IMR-90 (cell line): ENCODE data around the gene C2CD4C. TPM values are rescaled to one million over a fixed set of nuclear protein-coding genes. Genes with fewer than 3 reads are reported as not detected.

Experiments
- ATAC-seq: fragments of 200-7000 bp; cut with Tn5 transposase; 2 replicates; pipeline ENCODE4 v1.9.1; 2020; ENCODE audit warnings: low read depth, mild to moderate bottlenecking, moderate library complexity
- BruUV-seq: library from RNA; stranded (reverse); fragments of 400-500 nt; replicated peaks from 2 replicates; lab custom pipeline; 2021; lab: Mats Ljungman, UMichigan
- CTCF ChIA-PET: fragments of 300-600 bp; formaldehyde crosslinking; extraction: SDS; loops from one replicate; lab custom pipeline; 2021; ENCODE audit warnings: antibody characterized with exemption; lab: Yijun Ruan, JAX
- POLR2A ChIA-PET: fragments of 300-600 bp; sonication (Branson Sonifier 250); formaldehyde crosslinking; loops from one replicate; lab custom pipeline; 2022; ENCODE audit warnings: antibody characterized with exemption; ENCODE audit not compliant: unreplicated experiment; lab: Charles Lee
- DNase-seq: peaks from one replicate; pipeline ENCODE4 v3.0.0; 2013
- H2AFZ ChIP-seq: replicated peaks from 2 replicates; pipeline ENCODE3; 2013; ENCODE audit warnings: low read length, mild to moderate bottlenecking; ENCODE audit not compliant: poor library complexity
- H2AK5ac ChIP-seq: 2 replicates; pipeline ENCODE4 v1.6.1; 2013; ENCODE audit warnings: low read depth, low read length, inconsistent platforms
- H2AK9ac ChIP-seq: replicated peaks from 2 replicates; pipeline ENCODE3; 2013; ENCODE audit warnings: mild to moderate bottlenecking, low read depth, low read length, moderate library complexity; ENCODE audit not compliant: poor library complexity
- H2BK120ac ChIP-seq: 2 replicates; pipeline ENCODE4 v1.6.1; 2013; ENCODE audit warnings: low read depth, low read length, inconsistent platforms
- H2BK15ac ChIP-seq: 3 replicates; pipeline ENCODE4 v1.6.1; 2013; ENCODE audit warnings: low read depth, low read length, inconsistent platforms
- H2BK20ac ChIP-seq: 2 replicates; pipeline ENCODE4 v1.6.1; 2013; ENCODE audit warnings: low read depth, mild to moderate bottlenecking, inconsistent platforms, low read length, moderate library complexity
- H2BK5ac ChIP-seq: 2 replicates; pipeline ENCODE4 v1.6.1; 2013; ENCODE audit warnings: mild to moderate bottlenecking, low read depth, low read length, inconsistent platforms; ENCODE audit not compliant: poor library complexity, severe bottlenecking
- H3K14ac ChIP-seq: replicated peaks from 2 replicates; pipeline ENCODE4 v1.6.1; 2013; ENCODE audit warnings: low read depth, low read length, inconsistent platforms
- H3K18ac ChIP-seq: 2 replicates; pipeline ENCODE4 v1.6.1; 2013; ENCODE audit warnings: low read depth, low read length, control low read depth
- H3K23ac ChIP-seq: 2 replicates; pipeline ENCODE4 v1.6.1; 2013; ENCODE audit warnings: low read depth, low read length, inconsistent platforms
- H3K27ac ChIP-seq: 2 replicates; pipeline ENCODE4 v1.5.1; 2013; ENCODE audit warnings: mild to moderate bottlenecking, control low read depth, low read length; ENCODE audit not compliant: insufficient read depth
- H3K27me3 ChIP-seq: 2 replicates; pipeline ENCODE4 v1.6.1; 2013; ENCODE audit warnings: low read length; ENCODE audit not compliant: control insufficient read depth, insufficient read depth
- H3K36me3 ChIP-seq: 2 replicates; pipeline ENCODE4 v1.6.1; 2013; ENCODE audit warnings: low read length, mixed read lengths; ENCODE audit not compliant: control insufficient read depth, insufficient read depth
- H3K4ac ChIP-seq: 2 replicates; pipeline ENCODE4 v1.6.1; 2013; ENCODE audit warnings: low read depth, low read length, inconsistent platforms
- H3K4me1 ChIP-seq: 2 replicates; pipeline ENCODE4 v1.6.1; 2013; ENCODE audit warnings: low read length, mixed read lengths; ENCODE audit not compliant: control insufficient read depth, insufficient read depth
- H3K4me2 ChIP-seq: 2 replicates; pipeline ENCODE4 v1.6.1; 2013; ENCODE audit warnings: low read depth, mild to moderate bottlenecking, control low read depth, low read length, moderate library complexity
- H3K4me3 ChIP-seq: 2 replicates; pipeline ENCODE4 v1.5.1; 2013; ENCODE audit warnings: low read depth, mild to moderate bottlenecking, control low read depth, low read length, moderate library complexity; ENCODE audit not compliant: insufficient read depth
- H3K56ac ChIP-seq: 2 replicates; pipeline ENCODE4 v1.6.1; 2013; ENCODE audit warnings: low read length, inconsistent platforms; ENCODE audit not compliant: insufficient read depth; ENCODE audit errors: extremely low read depth
- H3K79me1 ChIP-seq, 2 experiments: 2 replicates each; pipeline ENCODE4 v1.6.1; 2013; ENCODE audit warnings: low read length in 2 of 2, inconsistent platforms in 1 of 2, low read depth in 1 of 2
- H3K9ac ChIP-seq: 2 replicates; pipeline ENCODE4 v1.6.1; 2013; ENCODE audit warnings: low read depth, low read length, control low read depth
- H3K9me1 ChIP-seq: 2 replicates; pipeline ENCODE4 v1.6.1; 2013; ENCODE audit warnings: low read length, inconsistent platforms; ENCODE audit not compliant: insufficient read depth
- H3K9me3 ChIP-seq: 2 replicates; pipeline ENCODE4 v1.6.1; 2013; ENCODE audit warnings: low read length; ENCODE audit not compliant: control insufficient read depth, insufficient read depth
- H4K20me1 ChIP-seq: 2 replicates; pipeline ENCODE4 v1.6.1; 2013; ENCODE audit warnings: low read length, inconsistent platforms; ENCODE audit not compliant: insufficient read depth
- H4K5ac ChIP-seq: 2 replicates; pipeline ENCODE4 v1.6.1; 2013; ENCODE audit warnings: mild to moderate bottlenecking, low read depth, low read length, control low read depth
- H4K8ac ChIP-seq, 2 experiments: 2 replicates each; pipeline ENCODE4 v1.6.1; 2013; ENCODE audit warnings: low read depth in 2 of 2, low read length in 2 of 2, control low read depth in 1 of 2, inconsistent platforms in 1 of 2
- H4K91ac ChIP-seq: 2 replicates; pipeline ENCODE4 v1.6.1; 2013; ENCODE audit warnings: low read depth, low read length, inconsistent platforms; ENCODE audit not compliant: insufficient read depth
- BHLHE40 ChIP-seq: fragments of 150-350 bp; IDR thresholded peaks from 2 replicates; pipeline ENCODE4 v1.6.1; 2016; ENCODE audit warnings: mild to moderate bottlenecking, low read depth, low read length
- CEBPB ChIP-seq: IDR thresholded peaks from 2 replicates; pipeline ENCODE4 v1.6.1; 2012; ENCODE audit warnings: low read depth, low read length, improper control_type of control experiment
- CHD1 ChIP-seq: IDR thresholded peaks from 2 replicates; pipeline ENCODE4 v1.6.1; 2012; ENCODE audit warnings: low read depth, low read length, improper control_type of control experiment
- ELK1 ChIP-seq: fragments of 150-350 bp; IDR thresholded peaks from 2 replicates; pipeline ENCODE4 v1.6.1; 2016; ENCODE audit warnings: low read depth, mild to moderate bottlenecking, low read length, moderate library complexity, borderline replicate concordance
- FOS ChIP-seq: fragments of 150-350 bp; IDR thresholded peaks from 2 replicates; pipeline ENCODE4 v1.6.1; 2016; ENCODE audit warnings: low read depth, low read length
- MAFK ChIP-seq: IDR thresholded peaks from 2 replicates; pipeline ENCODE4 v1.6.1; 2012; ENCODE audit warnings: low read depth, low read length, improper control_type of control experiment
- MAZ ChIP-seq: IDR thresholded peaks from 2 replicates; pipeline ENCODE4 v1.6.1; 2012; ENCODE audit warnings: low read depth, mild to moderate bottlenecking, low read length, improper control_type of control experiment, moderate library complexity, borderline replicate concordance
- MXI1 ChIP-seq: IDR thresholded peaks from 2 replicates; pipeline ENCODE4 v1.6.1; 2012; ENCODE audit warnings: low read depth, mild to moderate bottlenecking, low read length, moderate library complexity, borderline replicate concordance
- NFE2L2 ChIP-seq: fragments of 150-350 bp; IDR thresholded peaks from 2 replicates; pipeline ENCODE4 v1.6.1; 2016; ENCODE audit warnings: low read depth, mild to moderate bottlenecking, low read length
- POLR2A ChIP-seq: IDR thresholded peaks from 2 replicates; pipeline ENCODE4 v1.6.1; 2012; ENCODE audit warnings: mild to moderate bottlenecking, low read depth, low read length
- RAD21 ChIP-seq: IDR thresholded peaks from 2 replicates; pipeline ENCODE4 v1.6.1; 2012; ENCODE audit warnings: low read length, improper control_type of control experiment
- RCOR1 ChIP-seq: IDR thresholded peaks from 2 replicates; pipeline ENCODE4 v1.6.1; 2012; ENCODE audit warnings: mild to moderate bottlenecking, low read length, improper control_type of control experiment; ENCODE audit not compliant: insufficient replicate concordance
- RFX5 ChIP-seq: IDR thresholded peaks from 2 replicates; pipeline ENCODE4 v1.8.0; 2012; ENCODE audit warnings: low read depth, mild to moderate bottlenecking, low read length, moderate library complexity
- SMC3 ChIP-seq: fragments of 150-350 bp; IDR thresholded peaks from 2 replicates; pipeline ENCODE4 v1.6.1; 2016; ENCODE audit warnings: low read depth, mild to moderate bottlenecking, antibody characterized with exemption, low read length, moderate library complexity
- USF2 ChIP-seq: fragments of 150-350 bp; IDR thresholded peaks from 2 replicates; pipeline ENCODE4 v1.6.1; 2017; ENCODE audit warnings: mild to moderate bottlenecking, antibody characterized with exemption, low read length, low read depth
- WGBS, 2 experiments: methylation state at CpG; one replicate each; pipeline versions ENCODE4 v1.1.5 to v1.1.7; 2013; ENCODE audit warnings: missing lambda C conversion rate in 2 of 2; ENCODE audit not compliant: insufficient read length in 1 of 2; ENCODE audit errors: extremely low coverage in 2 of 2; 5-methylcytosine and 5-hydroxymethylcytosine counted together
- dilution Hi-C: fragments of 300-500 bp; cut with HindIII; formaldehyde crosslinking; loops from one replicate; pipeline ENCODE4 v1.14.3; 2018; ENCODE audit warnings: low sequenced_read_pairs; ENCODE audit not compliant: unreplicated experiment
- in situ Hi-C: fragments of 300-500 bp; cut with MboI; formaldehyde crosslinking; loops from 3 replicates; pipeline ENCODE4 v1.14.3; 2019; ENCODE audit warnings: low sequenced_read_pairs, inconsistent platforms, mixed read lengths
- intact Hi-C: fragments of 100-400 bp; cut with micrococcal nuclease; formaldehyde crosslinking; loops from 2 replicates; pipeline ENCODE4 v1.10.0; 2022
- polyA plus RNA-seq, 3 experiments: library from polyadenylated mRNA; depleted of rRNA; stranded (reverse); fragments of >200 nt; gene quantifications; 2 replicates each; pipeline ENCODE4 v1.2.3, GENCODE V29; 2012; ENCODE audit warnings: low replicate concordance in 1 of 3
- total RNA-seq: library from RNA; depleted of rRNA; stranded (reverse); fragments of >200 nt; gene quantifications from 2 replicates; pipeline ENCODE4 v1.2.3, GENCODE V29; 2012
- TF ChIP-seq, protein P1 (sequence below): conservative IDR thresholded peaks from 2 replicates; pipeline ENCODE4 v1.5.1; 2012; ENCODE audit warnings: mild to moderate bottlenecking, low read depth, low read length, improper control_type of control experiment

The C2CD4C gene
- total and polyA plus RNA-seq, 2 of the 4 experiments (the other 2 are of a cell fraction) = under 0.01 to 0.07 TPM

GRCh38 chr19:428149-428548 lies 19.2 kb upstream of the C2CD4C start:
- DNase-seq (no peak), ATAC-seq (no peak)
- no peaks in the 10 kb centered on the region for H3K36me3 ChIP-seq
- H3K14ac ChIP-seq = no peak overlapping the region
- dilution Hi-C loops = no loop called here
- H3K18ac ChIP-seq = no peak overlapping the region
- H3K4me2 ChIP-seq = no peak overlapping the region
- H2BK15ac ChIP-seq = no peak overlapping the region
- no peaks in the 10 kb centered on the region for H3K4me1 ChIP-seq
- no peak overlapping the region for H3K9ac ChIP-seq
- H2AFZ ChIP-seq = no peak overlapping the region
- TF ChIP-seq RCOR1 (no peak), POLR2A (no peak), ELK1 (no peak), NFE2L2 (no peak), BHLHE40 (no peak), FOS (no peak), CEBPB (no peak), CHD1 (no peak), MAZ (no peak), RAD21 (no peak), USF2 (no peak), MXI1 (no peak), SMC3 (no peak), MAFK (no peak), RFX5 (no peak)
- TF ChIP-seq, protein P1, sequence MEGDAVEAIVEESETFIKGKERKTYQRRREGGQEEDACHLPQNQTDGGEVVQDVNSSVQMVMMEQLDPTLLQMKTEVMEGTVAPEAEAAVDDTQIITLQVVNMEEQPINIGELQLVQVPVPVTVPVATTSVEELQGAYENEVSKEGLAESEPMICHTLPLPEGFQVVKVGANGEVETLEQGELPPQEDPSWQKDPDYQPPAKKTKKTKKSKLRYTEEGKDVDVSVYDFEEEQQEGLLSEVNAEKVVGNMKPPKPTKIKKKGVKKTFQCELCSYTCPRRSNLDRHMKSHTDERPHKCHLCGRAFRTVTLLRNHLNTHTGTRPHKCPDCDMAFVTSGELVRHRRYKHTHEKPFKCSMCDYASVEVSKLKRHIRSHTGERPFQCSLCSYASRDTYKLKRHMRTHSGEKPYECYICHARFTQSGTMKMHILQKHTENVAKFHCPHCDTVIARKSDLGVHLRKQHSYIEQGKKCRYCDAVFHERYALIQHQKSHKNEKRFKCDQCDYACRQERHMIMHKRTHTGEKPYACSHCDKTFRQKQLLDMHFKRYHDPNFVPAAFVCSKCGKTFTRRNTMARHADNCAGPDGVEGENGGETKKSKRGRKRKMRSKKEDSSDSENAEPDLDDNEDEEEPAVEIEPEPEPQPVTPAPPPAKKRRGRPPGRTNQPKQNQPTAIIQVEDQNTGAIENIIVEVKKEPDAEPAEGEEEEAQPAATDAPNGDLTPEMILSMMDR = no peak
- no peaks in the 10 kb centered on the region for H3K9me1 ChIP-seq
- H2BK120ac ChIP-seq = no peak overlapping the region
- no peak overlapping the region for H2AK9ac ChIP-seq
- no peak overlapping the region for H4K8ac ChIP-seq
- H2BK5ac ChIP-seq = no peak overlapping the region
- no peak overlapping the region for H3K4ac ChIP-seq
- no peak overlapping the region for H3K56ac ChIP-seq
- H3K27ac ChIP-seq = no peak overlapping the region
- H4K91ac ChIP-seq = no peak overlapping the region
- H3K23ac ChIP-seq = no peak overlapping the region
- ChIA-PET POLR2A (no interaction called here), CTCF (no interaction called here)
- no peaks in the 10 kb centered on the region for H3K27me3 ChIP-seq
- WGBS, 2 experiments = 76% methylated on average over 9 of the region's 15 CpGs; no CpG with 5 or more reads in 1 of the 2 experiments
- H3K79me1 ChIP-seq = no peaks in the 10 kb centered on the region
- no peak overlapping the region for H3K4me3 ChIP-seq
- intact Hi-C loops = no loop called here
- H2BK20ac ChIP-seq = no peak overlapping the region
- H2AK5ac ChIP-seq = no peak overlapping the region
- H4K20me1 ChIP-seq = no peaks in the 10 kb centered on the region
- no peak overlapping the region for H4K5ac ChIP-seq
- no TSS peak for BruUV-seq
- in situ Hi-C loops = no loop called here
- H3K9me3 ChIP-seq = peaks cover 5% of the 10 kb centered on the region; the same call in 1 of the 2 replicates
